Measurements from ENCODE around the gene NOC2L. TPM values are rescaled to one million over a fixed set of nuclear protein-coding genes. Genes with fewer than 3 reads are reported as not detected.

Gene NOC2L
- polyA plus RNA-seq, 1 donor (not counting 4 experiments of a cell fraction or from before 2014, with no cell fraction given) = 51.8 TPM

- Histone ChIP-seq H3K79me2 (ENCODE audit: control insufficient read depth, insufficient read depth, low read length) (no peaks in the 10 kb centered on the region), H3K9me1 (ENCODE audit: control insufficient read depth, extremely low read depth, insufficient read depth, low read length) (no peaks in the 10 kb centered on the region), H3K4me2 (ENCODE audit: control insufficient read depth, extremely low read depth, insufficient read depth, low read depth, low read length) (no peak overlapping the region), H2AFZ (ENCODE audit: control insufficient read depth, low read length) (no peak overlapping the region), H3K27me3 (ENCODE audit: control insufficient read depth, extremely low read depth, insufficient read depth, low read length) (peaks cover 54% of the 10 kb centered on the region), H4K20me1 (ENCODE audit: control insufficient read depth, extremely low read depth, insufficient read depth, low read length) (peaks cover 5% of the 10 kb centered on the region), H3K4me3 (ENCODE audit: control insufficient read depth in 2 of 3, extremely low read depth in 1 of 3, insufficient read depth in 2 of 3, low read depth in 1 of 3, low read length in 3 of 3) (no peak overlapping the region), H3K9ac (ENCODE audit: control insufficient read depth, extremely low read depth, insufficient read depth, low read length) (no peak overlapping the region), H3K9me3 (ENCODE audit: control insufficient read depth, low read depth, low read length) (no peaks in the 10 kb centered on the region), H3K27ac (ENCODE audit: control insufficient read depth, insufficient read depth, low read length) (no peak overlapping the region), H3K4me1 (ENCODE audit: control insufficient read depth, extremely low read depth, insufficient read depth, low read length) (peaks cover 11% of the 10 kb centered on the region), H3K36me3 (ENCODE audit: control insufficient read depth in 2 of 2, extremely low read depth in 1 of 2, insufficient read depth in 2 of 2, low read length in 2 of 2) (no peaks in the 10 kb centered on the region)
- FAIRE-seq (no peak), DNase-seq (ENCODE audit: low read depth, low spot score) (no peak)
- TF ChIP-seq, protein P1, sequence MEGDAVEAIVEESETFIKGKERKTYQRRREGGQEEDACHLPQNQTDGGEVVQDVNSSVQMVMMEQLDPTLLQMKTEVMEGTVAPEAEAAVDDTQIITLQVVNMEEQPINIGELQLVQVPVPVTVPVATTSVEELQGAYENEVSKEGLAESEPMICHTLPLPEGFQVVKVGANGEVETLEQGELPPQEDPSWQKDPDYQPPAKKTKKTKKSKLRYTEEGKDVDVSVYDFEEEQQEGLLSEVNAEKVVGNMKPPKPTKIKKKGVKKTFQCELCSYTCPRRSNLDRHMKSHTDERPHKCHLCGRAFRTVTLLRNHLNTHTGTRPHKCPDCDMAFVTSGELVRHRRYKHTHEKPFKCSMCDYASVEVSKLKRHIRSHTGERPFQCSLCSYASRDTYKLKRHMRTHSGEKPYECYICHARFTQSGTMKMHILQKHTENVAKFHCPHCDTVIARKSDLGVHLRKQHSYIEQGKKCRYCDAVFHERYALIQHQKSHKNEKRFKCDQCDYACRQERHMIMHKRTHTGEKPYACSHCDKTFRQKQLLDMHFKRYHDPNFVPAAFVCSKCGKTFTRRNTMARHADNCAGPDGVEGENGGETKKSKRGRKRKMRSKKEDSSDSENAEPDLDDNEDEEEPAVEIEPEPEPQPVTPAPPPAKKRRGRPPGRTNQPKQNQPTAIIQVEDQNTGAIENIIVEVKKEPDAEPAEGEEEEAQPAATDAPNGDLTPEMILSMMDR (optimal IDR thresholded peaks at IDR 0.05 in 1 of 3, IDR thresholded peaks at IDR 0.05 in 1 of 3, conservative IDR thresholded peaks at IDR 0.05 in 1 of 3; ENCODE audit: extremely low read depth in 1 of 3, insufficient read depth in 2 of 3, low read length in 3 of 3) = no peak
- TF ChIP-seq EZH2 (IDR thresholded peaks at IDR 0.05; ENCODE audit: low read length) = peak; percentile 86
- dilution Hi-C loops (cut with MboI; ENCODE audit: extremely low pct_ligation_motif_present, low sequenced_read_pairs) = no loop called here
These were observed 48.7 kb downstream of the NOC2L start for GRCh38 chr1:910311-910880.

DNA sequence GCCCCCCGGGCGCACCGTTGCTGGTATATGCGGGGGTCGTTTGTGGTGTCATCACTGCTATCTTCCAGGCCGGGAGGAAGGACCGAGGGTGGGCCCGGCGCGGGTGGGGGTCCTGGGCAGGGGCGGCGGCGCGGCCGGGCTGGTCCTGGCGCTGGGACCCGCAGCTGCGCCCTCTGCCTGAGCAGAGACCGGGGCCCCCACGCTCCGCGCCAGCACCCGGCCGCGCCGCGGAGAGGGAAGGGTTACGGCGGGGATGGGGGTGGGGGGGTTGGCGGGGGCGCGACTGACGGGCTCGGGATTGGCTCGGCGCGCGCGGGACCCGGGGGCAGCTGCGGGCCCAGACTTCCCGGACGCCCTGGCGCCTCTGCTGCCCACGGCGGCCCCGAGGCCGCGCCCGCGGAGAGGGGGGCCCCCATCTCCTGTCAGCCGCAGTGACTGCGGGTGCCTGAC lies 49.2 kb downstream of the NOC2L start:
- peaks cover 53% of the 10 kb centered on the region for H3K27me3 ChIP-seq (ENCODE audit: control insufficient read depth, extremely low read depth, insufficient read depth, low read length)
- H3K4me2 ChIP-seq (ENCODE audit: control insufficient read depth, extremely low read depth, insufficient read depth, low read depth, low read length) = no peak overlapping the region
- H3K9me3 ChIP-seq (ENCODE audit: control insufficient read depth, low read depth, low read length) = no peaks in the 10 kb centered on the region
- H3K9ac ChIP-seq (ENCODE audit: control insufficient read depth, extremely low read depth, insufficient read depth, low read length) = no peak overlapping the region
- no peak overlapping the region for H2AFZ ChIP-seq (ENCODE audit: control insufficient read depth, low read length)
- H3K4me1 ChIP-seq (ENCODE audit: control insufficient read depth, extremely low read depth, insufficient read depth, low read length) = peaks cover 11% of the 10 kb centered on the region
- H3K27ac ChIP-seq (ENCODE audit: control insufficient read depth, insufficient read depth, low read length) = no peak overlapping the region
- FAIRE-seq (no peak), DNase-seq (ENCODE audit: low read depth, low spot score) (no peak)
- TF ChIP-seq, protein P1 (optimal IDR thresholded peaks at IDR 0.05 in 1 of 3, IDR thresholded peaks at IDR 0.05 in 1 of 3, conservative IDR thresholded peaks at IDR 0.05 in 1 of 3; ENCODE audit: extremely low read depth in 1 of 3, insufficient read depth in 2 of 3, low read length in 3 of 3) = no peak
- TF ChIP-seq EZH2 (IDR thresholded peaks at IDR 0.05; ENCODE audit: low read length) = no peak
- dilution Hi-C loops (cut with MboI; ENCODE audit: extremely low pct_ligation_motif_present, low sequenced_read_pairs) = no loop called here
- H3K9me1 ChIP-seq (ENCODE audit: control insufficient read depth, extremely low read depth, insufficient read depth, low read length) = no peaks in the 10 kb centered on the region
- H3K4me3 ChIP-seq (ENCODE audit: control insufficient read depth in 2 of 3, extremely low read depth in 1 of 3, insufficient read depth in 2 of 3, low read depth in 1 of 3, low read length in 3 of 3) = no peak overlapping the region
- H3K36me3 ChIP-seq (ENCODE audit: control insufficient read depth in 2 of 2, extremely low read depth in 1 of 2, insufficient read depth in 2 of 2, low read length in 2 of 2) = no peaks in the 10 kb centered on the region
- peaks cover 4% of the 10 kb centered on the region for H4K20me1 ChIP-seq (ENCODE audit: control insufficient read depth, extremely low read depth, insufficient read depth, low read length)
- no peaks in the 10 kb centered on the region for H3K79me2 ChIP-seq (ENCODE audit: control insufficient read depth, insufficient read depth, low read length)

Measured in keratinocyte (primary cell).